GM12801 (cell line): Measurements from ENCODE around the gene EVX2.

Experiments used
- TF ChIP-seq, protein P1 (sequence below): IDR thresholded peaks from one replicate; pipeline ENCODE4 v1.5.1; 2011; ENCODE audit warnings: control low read depth; ENCODE audit not compliant: insufficient read length; ENCODE audit errors: extremely low read depth

The EVX2 gene

DNA sequence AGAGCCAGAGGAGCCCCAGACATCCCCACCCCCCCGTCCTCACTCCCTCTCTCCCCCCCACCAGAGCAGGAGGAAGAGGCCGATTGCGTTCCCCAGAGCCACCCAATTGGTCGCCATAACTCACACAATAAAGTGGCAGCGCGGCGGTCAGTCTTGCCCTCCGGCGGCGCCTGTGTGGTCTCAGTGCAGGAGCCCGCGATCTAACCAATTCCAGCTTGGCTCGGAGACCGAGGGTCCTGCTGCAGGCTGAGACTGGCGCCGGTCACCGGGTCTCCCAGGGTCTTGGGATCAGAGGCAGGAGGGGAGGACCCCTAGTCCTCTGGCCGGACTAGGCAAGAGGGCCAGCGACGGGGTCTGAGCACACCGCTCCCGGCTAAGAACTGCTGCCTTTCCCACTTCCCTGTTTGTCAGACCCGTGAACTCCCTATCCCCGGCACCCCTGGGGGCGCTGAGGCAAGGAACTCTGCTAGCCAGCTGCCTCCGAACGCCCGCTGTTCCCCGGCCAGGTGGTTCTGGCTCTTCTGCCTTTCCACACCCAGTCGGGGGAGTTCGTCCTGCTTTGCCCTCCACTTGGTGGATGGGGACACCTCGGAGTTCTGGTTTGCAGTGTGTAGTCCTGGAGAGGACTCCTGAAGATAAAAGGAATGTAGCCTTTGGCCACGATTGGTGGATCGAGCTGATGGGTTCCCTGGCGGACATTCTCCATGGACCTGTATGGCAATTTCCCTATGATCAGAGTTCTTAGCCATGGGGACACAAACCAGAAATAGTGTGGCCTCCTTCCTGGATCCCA, 14.8 kb upstream of the EVX2 start:
- TF ChIP-seq, protein P1, sequence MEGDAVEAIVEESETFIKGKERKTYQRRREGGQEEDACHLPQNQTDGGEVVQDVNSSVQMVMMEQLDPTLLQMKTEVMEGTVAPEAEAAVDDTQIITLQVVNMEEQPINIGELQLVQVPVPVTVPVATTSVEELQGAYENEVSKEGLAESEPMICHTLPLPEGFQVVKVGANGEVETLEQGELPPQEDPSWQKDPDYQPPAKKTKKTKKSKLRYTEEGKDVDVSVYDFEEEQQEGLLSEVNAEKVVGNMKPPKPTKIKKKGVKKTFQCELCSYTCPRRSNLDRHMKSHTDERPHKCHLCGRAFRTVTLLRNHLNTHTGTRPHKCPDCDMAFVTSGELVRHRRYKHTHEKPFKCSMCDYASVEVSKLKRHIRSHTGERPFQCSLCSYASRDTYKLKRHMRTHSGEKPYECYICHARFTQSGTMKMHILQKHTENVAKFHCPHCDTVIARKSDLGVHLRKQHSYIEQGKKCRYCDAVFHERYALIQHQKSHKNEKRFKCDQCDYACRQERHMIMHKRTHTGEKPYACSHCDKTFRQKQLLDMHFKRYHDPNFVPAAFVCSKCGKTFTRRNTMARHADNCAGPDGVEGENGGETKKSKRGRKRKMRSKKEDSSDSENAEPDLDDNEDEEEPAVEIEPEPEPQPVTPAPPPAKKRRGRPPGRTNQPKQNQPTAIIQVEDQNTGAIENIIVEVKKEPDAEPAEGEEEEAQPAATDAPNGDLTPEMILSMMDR, result no peak

DNA sequence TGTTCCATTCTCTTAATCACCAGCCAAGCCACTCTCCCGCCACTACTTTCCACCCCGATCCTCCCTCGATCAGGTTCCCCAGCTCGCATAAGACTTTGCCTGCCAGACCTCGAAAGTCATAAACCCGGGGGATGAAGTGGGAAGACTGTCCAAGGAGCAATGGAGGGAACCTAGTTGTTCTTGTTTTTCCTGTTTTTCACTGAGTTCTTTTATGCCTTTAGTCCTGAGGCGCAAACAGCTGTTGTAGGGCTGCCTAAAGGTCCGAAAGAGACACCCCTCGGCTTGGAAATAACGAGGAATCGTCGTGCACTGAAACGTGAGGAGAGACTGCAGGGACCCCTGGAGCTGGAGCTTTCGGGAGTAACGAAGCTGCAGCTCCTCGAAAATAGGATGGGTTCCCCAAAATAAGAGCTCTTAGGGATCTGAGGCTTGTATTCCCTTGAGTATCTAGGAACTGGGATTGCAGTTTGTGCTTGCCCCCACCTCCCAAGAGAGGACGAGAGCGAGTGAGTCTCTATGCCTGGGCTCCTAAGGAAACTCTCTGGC, 14.1 kb upstream of the EVX2 start:
- TF ChIP-seq, protein P1, result no peak

DNA sequence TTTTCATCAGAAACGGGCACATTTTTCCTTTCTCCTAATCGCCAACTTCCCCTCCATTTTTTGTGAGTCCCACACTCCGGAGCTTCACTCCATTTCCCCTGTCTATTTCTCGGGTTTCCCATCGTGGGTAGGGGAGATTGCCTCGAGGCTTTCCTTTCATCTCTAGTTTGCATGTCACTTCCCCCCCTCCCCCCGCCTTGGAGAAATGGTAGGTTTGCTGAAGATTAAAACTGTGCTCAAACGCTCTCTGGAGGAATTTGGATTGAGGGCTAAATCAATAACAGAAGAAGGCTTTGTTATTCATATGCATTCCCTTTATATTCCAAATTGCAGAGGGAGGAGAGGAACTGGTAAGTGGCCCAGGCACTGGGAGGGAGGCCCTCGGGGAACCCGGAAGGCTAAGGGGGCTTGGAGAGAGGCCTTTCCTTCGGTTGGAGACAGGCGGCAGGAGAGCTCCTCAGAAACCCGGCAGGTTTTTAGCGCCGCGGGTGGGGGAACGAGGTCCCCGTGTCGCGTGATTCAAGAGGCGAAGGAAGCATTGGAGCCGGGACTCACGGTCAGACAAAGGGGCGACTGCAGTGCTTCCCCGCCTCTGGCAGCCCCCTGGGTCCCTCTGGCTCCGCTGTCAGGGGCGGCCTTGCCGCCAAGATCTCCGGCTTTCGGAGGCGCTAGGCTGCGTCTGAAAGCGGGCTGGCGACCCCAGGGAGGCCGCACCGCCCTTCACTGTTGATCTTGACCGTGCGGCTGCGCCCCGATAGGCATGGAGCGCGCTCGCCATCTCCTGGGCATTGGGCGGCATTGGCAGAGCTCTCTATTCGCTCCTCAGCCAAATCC, 13.4 kb upstream of the EVX2 start:
- TF ChIP-seq, protein P1, result no peak

DNA sequence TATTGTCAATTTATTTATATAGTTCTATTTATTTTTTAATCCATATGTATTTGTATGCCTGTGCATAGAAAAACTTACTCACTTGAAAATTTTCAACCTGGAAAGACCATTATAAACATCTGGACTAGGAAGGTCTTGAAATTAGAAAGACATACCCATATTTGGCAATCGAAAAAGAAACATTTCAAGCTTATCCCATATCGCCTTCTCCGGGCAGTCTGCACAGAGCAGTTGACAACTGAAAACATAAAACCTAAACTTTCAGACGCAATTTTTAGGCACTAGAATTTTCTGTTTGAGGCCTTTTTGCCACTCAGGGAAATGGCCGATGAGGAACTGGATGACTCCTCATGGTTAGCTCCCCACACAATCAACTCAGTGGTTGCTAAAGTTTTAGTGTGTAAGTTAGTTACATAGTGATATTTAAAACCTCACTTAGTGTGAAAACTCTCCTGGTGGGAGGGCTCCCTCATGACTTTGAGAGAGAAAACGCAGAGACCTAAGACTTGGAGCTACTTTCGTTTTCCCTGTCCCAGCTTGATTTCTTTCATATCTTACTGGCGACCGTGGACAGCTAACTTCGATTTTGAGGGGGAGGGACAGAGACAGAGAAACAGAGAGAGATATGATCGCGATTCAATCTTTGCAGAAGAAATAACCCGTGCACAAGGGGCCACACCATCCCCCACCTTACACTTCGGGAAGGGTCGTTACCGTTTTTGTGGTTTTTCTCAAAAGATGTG, 12.7 kb upstream of the EVX2 start:
- TF ChIP-seq, protein P1, result no peak

DNA sequence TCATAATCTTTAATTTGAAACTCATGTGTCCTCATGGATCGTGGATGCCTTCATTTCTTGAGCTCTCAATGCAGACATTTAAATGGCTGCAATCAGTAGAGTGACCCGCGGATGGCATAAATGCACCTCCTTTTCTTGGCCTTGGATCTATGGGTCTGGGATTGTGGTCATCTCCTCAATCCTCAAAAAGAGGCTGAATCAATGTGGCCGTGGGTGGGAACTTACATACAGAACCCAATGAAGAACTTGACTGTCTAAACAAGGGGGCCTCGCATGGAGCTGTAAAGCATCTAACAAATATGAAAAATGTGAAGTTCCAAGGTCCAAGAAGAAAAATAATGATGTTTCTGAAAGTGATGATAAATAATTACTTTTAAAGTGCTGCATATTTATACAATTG, 11.7 kb upstream of the EVX2 start:
- TF ChIP-seq, protein P1, result no peak

DNA sequence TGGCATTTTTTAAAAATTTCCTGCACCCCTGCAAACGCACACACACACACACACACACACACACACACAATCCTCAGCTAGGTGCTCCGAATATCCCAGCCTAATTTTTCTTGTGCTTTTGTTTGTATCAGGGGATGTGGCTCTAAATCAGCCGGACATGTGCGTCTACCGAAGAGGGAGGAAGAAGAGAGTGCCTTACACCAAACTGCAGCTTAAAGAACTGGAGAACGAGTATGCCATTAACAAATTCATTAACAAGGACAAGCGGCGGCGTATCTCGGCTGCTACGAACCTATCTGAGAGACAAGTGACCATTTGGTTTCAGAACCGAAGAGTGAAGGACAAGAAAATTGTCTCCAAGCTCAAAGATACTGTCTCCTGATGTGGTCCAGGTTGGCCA, 10.6 kb upstream of the EVX2 start:
- TF ChIP-seq, protein P1, result no peak

DNA sequence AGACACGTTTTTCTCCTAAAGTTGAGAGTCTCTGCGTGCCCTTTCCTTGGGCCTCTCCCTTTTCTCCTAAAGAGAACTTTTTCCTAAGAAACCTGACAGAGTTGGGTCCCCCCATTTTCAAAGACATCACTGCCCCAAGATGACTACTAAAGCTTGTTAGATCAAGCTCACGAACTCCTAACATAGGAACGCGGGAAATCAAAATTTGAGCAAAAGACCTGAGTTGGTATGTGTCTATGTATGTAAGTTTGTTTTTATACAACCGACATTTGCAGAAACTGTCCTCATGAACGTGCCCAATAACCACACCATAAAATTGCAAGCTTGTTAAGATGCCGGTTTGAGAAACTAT, 10.1 kb upstream of the EVX2 start:
- TF ChIP-seq, protein P1, result no peak
